AG09319 (cell line): Measurements from ENCODE around the gene ZBTB39.

Source experiments
- DNase-seq: peaks from one replicate; pipeline ENCODE4 v3.0.0-alpha.2; 2010; ENCODE audit warnings: low read depth; ENCODE audit errors: extremely low read depth
- CTCF ChIP-seq: IDR thresholded peaks from 2 replicates; pipeline ENCODE4 v1.5.1; 2011; ENCODE audit warnings: low read depth, mild to moderate bottlenecking, inconsistent platforms, low read length, moderate library complexity

ZBTB39 gene

GRCh38 chr12:57042695-57043094 is 36.3 kb upstream of the ZBTB39 start:
- no peak for TF ChIP-seq CTCF
- DNase-seq: no peak

- no peak for DNase-seq
- no peak for TF ChIP-seq CTCF
These were observed 34.4 kb upstream of the ZBTB39 start for GRCh38 chr12:57040750-57041149.

DNA sequence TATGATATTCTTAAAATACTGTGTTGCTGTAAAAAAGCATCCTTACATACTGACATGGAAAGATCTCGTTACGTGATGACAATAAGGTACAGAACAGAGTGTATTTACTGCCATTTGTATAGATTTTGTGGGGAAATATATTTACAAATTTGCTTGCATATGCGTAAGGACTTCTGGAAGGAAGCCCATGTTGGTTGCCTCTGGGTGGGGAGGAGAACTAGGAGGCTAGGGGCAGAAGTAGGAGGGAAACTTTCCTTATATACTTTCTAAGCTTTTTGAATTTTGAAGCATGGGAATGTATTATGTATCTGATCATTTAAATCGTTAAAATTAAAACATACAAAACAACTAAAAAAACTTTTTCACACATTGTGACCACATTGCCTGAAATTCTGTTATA is 33.9 kb upstream of the ZBTB39 start:
- no peak for TF ChIP-seq CTCF

GRCh38 chr12:57039016-57039798 is 32.9 kb upstream of the ZBTB39 start:
- no peak for DNase-seq
- TF ChIP-seq CTCF: no peak

More for the DNA sequence above, 33.9 kb upstream of the ZBTB39 start:
- no peak for DNase-seq

DNA sequence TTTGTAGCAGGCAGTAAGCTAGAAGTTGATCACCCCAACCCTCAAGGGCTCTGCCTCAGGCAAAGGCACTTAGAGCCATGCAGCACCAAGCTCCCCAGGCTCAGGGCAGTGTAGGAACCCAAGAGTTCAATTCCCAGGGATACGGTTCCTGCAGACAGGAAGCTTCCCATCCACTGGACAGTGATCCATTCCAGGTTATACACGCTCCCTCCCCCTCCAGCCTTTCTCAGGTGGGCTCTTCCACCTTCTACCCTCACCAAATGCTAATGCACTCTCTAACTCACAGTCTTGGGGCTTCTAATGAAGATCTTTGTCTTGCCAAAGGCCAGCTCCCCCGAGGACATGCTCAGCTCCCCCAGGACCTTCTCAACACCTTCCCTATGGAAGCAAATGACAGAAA is 30.9 kb upstream of the ZBTB39 start:
- no peak for DNase-seq
- TF ChIP-seq CTCF: no peak

DNA sequence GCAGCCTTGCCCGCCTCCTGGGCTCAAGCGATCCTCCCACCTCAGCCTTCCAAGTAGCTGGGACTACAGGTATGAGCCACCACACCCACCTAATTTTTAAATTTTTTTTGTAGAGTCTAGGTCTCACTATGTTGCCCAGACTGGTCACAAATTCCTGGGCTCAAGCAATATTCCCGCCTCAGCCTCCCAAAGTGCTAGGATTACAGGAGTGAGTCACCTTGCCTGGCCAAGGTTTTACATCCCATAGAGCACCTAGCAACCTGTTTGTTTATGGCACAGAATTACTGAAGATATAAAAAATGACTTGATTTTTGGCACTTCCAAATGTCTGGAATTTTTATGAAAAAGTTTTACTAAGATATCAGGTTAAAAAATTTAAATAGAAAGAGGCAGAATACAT is 27.1 kb upstream of the ZBTB39 start:
- no peak for DNase-seq
- TF ChIP-seq CTCF: no peak

DNA sequence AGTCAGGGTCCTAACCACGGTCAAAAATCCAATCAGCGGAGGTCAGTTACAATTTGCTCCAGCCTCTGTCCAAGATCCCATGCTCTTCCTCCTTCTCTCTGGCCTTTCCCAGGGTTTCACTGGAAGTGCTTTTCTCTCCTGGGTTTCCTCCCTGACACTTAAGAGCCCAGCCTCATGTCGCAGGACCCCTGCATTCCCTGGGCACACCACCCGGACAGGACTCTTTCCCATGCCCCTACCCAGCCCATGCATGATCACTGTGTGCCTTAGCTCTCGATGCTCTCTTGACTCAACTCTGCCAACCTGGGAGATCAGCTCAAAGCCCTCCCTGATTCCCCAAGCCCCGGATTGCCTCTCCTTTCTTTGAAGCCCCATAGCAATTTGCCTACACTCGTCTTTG is 25.4 kb upstream of the ZBTB39 start:
- no peak for DNase-seq
- no peak for TF ChIP-seq CTCF
